ENCODE data around the gene TANC1.

TANC1 gene

GRCh38 chr2:159199761-159200465 is 231.5 kb downstream of the TANC1 start:
- no peaks in the 10 kb centered on the region for H3K27me3 Mint-ChIP-seq
- H3K4me3 Mint-ChIP-seq = no peak overlapping the region
- no peaks in the 10 kb centered on the region for H3K36me3 Mint-ChIP-seq
- ATAC-seq (ENCODE audit: low read depth) (no peak), DNase-seq (ENCODE audit: low spot score in 2 of 2) (no peak)
- H3K27ac Mint-ChIP-seq = peak overlapping the region; percentile 14
- no peaks in the 10 kb centered on the region for H3K9me3 Mint-ChIP-seq
- peaks cover 2% of the 10 kb centered on the region for H3K4me1 Mint-ChIP-seq

- Mint-ChIP-seq H3K36me3 (no peaks in the 10 kb centered on the region), H3K27me3 (peaks cover 2% of the 10 kb centered on the region), H3K9me3 (no peaks in the 10 kb centered on the region), H3K4me3 (no peak overlapping the region), H3K27ac (peak overlapping the region; percentile 86), H3K4me1 (peaks cover 2% of the 10 kb centered on the region)
- DNase-seq (ENCODE audit: low spot score in 2 of 2) (no peak), ATAC-seq (ENCODE audit: low read depth) (no peak)
Measured at GRCh38 chr2:159200498-159200897, 232.1 kb downstream of the TANC1 start.

- ATAC-seq (ENCODE audit: low read depth) (peak; percentile 92), DNase-seq (ENCODE audit: low spot score in 2 of 2) (peak in 1 of 2 donors; percentile 16)
- H3K36me3 Mint-ChIP-seq = no peaks in the 10 kb centered on the region
- H3K4me3 Mint-ChIP-seq = no peak overlapping the region
- peak overlapping the region; percentile 86 for H3K27ac Mint-ChIP-seq
- peaks cover 4% of the 10 kb centered on the region for H3K27me3 Mint-ChIP-seq
- H3K4me1 Mint-ChIP-seq = peaks cover 2% of the 10 kb centered on the region
- no peaks in the 10 kb centered on the region for H3K9me3 Mint-ChIP-seq
Measured at GRCh38 chr2:159201360-159202063, 233.1 kb downstream of the TANC1 start.

GRCh38 chr2:159202568-159203071 is 234.2 kb downstream of the TANC1 start:
- H3K4me3 Mint-ChIP-seq = no peak overlapping the region
- H3K36me3 Mint-ChIP-seq = no peaks in the 10 kb centered on the region
- peaks cover 2% of the 10 kb centered on the region for H3K4me1 Mint-ChIP-seq
- peaks cover 4% of the 10 kb centered on the region for H3K27me3 Mint-ChIP-seq
- no peak for ATAC-seq (ENCODE audit: low read depth)
- H3K27ac Mint-ChIP-seq = no peak overlapping the region
- no peaks in the 10 kb centered on the region for H3K9me3 Mint-ChIP-seq
- DNase-seq (ENCODE audit: low spot score in 2 of 2) = no peak

GRCh38 chr2:159204381-159205144 is 236.1 kb downstream of the TANC1 start:
- Mint-ChIP-seq H3K9me3 (no peaks in the 10 kb centered on the region), H3K36me3 (no peaks in the 10 kb centered on the region), H3K27ac (no peak overlapping the region), H3K27me3 (peaks cover 4% of the 10 kb centered on the region), H3K4me1 (peaks cover 6% of the 10 kb centered on the region), H3K4me3 (no peak overlapping the region)
- ATAC-seq (ENCODE audit: low read depth) = no peak
- DNase-seq (ENCODE audit: low spot score in 2 of 2) = no peak

GRCh38 chr2:159206736-159207380 is 238.4 kb downstream of the TANC1 start:
- ATAC-seq (ENCODE audit: low read depth) = no peak
- Mint-ChIP-seq H3K4me3 (no peak overlapping the region), H3K4me1 (peaks cover 13% of the 10 kb centered on the region), H3K36me3 (no peaks in the 10 kb centered on the region), H3K27ac (no peak overlapping the region), H3K9me3 (no peaks in the 10 kb centered on the region), H3K27me3 (peaks cover 4% of the 10 kb centered on the region)
- DNase-seq (ENCODE audit: low spot score in 2 of 2) = no peak

- ATAC-seq (ENCODE audit: low read depth) (no peak), DNase-seq (ENCODE audit: low spot score in 2 of 2) (no peak)
- Mint-ChIP-seq H3K4me3 (no peak overlapping the region), H3K27me3 (peaks cover 4% of the 10 kb centered on the region), H3K9me3 (no peaks in the 10 kb centered on the region), H3K27ac (no peak overlapping the region), H3K36me3 (no peaks in the 10 kb centered on the region), H3K4me1 (peaks cover 13% of the 10 kb centered on the region)
Measured at GRCh38 chr2:159208438-159208837, 240.0 kb downstream of the TANC1 start.

- H3K9me3 Mint-ChIP-seq = no peaks in the 10 kb centered on the region
- no peaks in the 10 kb centered on the region for H3K36me3 Mint-ChIP-seq
- peaks cover 13% of the 10 kb centered on the region for H3K4me1 Mint-ChIP-seq
- peak overlapping the region; percentile 76 for H3K27ac Mint-ChIP-seq
- H3K27me3 Mint-ChIP-seq = peaks cover 4% of the 10 kb centered on the region
- peak overlapping the region; percentile 40 for H3K4me3 Mint-ChIP-seq
- DNase-seq (ENCODE audit: low spot score in 2 of 2) (no peak), ATAC-seq (ENCODE audit: low read depth) (peak; percentile 86)
Measured at GRCh38 chr2:159209341-159210306, 241.2 kb downstream of the TANC1 start.

GRCh38 chr2:159211447-159212396 is 243.3 kb downstream of the TANC1 start:
- DNase-seq (ENCODE audit: low spot score in 2 of 2) (no peak), ATAC-seq (ENCODE audit: low read depth) (no peak)
- peaks cover 13% of the 10 kb centered on the region for H3K4me1 Mint-ChIP-seq
- no peak overlapping the region for H3K4me3 Mint-ChIP-seq
- H3K9me3 Mint-ChIP-seq = no peaks in the 10 kb centered on the region
- no peak overlapping the region for H3K27ac Mint-ChIP-seq
- H3K27me3 Mint-ChIP-seq = no peaks in the 10 kb centered on the region
- no peaks in the 10 kb centered on the region for H3K36me3 Mint-ChIP-seq

GRCh38 chr2:159213296-159213695 is 244.9 kb downstream of the TANC1 start:
- Mint-ChIP-seq H3K4me1 (peaks cover 13% of the 10 kb centered on the region), H3K27me3 (no peaks in the 10 kb centered on the region), H3K27ac (no peak overlapping the region), H3K4me3 (no peak overlapping the region), H3K36me3 (no peaks in the 10 kb centered on the region), H3K9me3 (no peaks in the 10 kb centered on the region)
- ATAC-seq (ENCODE audit: low read depth) = no peak
- no peak for DNase-seq (ENCODE audit: low spot score in 2 of 2)

GRCh38 chr2:159214325-159214865 is 246.0 kb downstream of the TANC1 start:
- Mint-ChIP-seq H3K9me3 (no peaks in the 10 kb centered on the region), H3K4me3 (no peak overlapping the region), H3K27ac (no peak overlapping the region), H3K4me1 (peaks cover 11% of the 10 kb centered on the region), H3K27me3 (no peaks in the 10 kb centered on the region), H3K36me3 (no peaks in the 10 kb centered on the region)
- DNase-seq (ENCODE audit: low spot score in 2 of 2) = no peak
- ATAC-seq (ENCODE audit: low read depth) = no peak

GRCh38 chr2:159215116-159215515 is 246.7 kb downstream of the TANC1 start:
- DNase-seq (ENCODE audit: low spot score in 2 of 2) (no peak), ATAC-seq (ENCODE audit: low read depth) (no peak)
- no peak overlapping the region for H3K27ac Mint-ChIP-seq

More at GRCh38 chr2:159215116-159215515, 246.7 kb downstream of the TANC1 start:
- Mint-ChIP-seq H3K27me3 (no peaks in the 10 kb centered on the region), H3K9me3 (no peaks in the 10 kb centered on the region), H3K4me3 (no peak overlapping the region), H3K4me1 (peaks cover 4% of the 10 kb centered on the region), H3K36me3 (no peaks in the 10 kb centered on the region)

Data from memory B cell (primary cell).